ENCODE data around the gene SH3RF2.

- no peak for TF ChIP-seq CTCF (conservative IDR thresholded peaks at IDR 0.05 in 1 of 2, IDR thresholded peaks at IDR 0.05 in 1 of 2; ENCODE audit: extremely low read depth in 1 of 2, insufficient read depth in 1 of 2, low read depth in 1 of 2, low read length in 2 of 2)
- TF ChIP-seq EZH2 (IDR thresholded peaks at IDR 0.05; ENCODE audit: borderline replicate concordance, low read length): no peak
Measured at GRCh38 chr5:146006470-146007190, 70.3 kb downstream of the SH3RF2 start.
